Measurements from ENCODE around the gene CTR9.

DNA sequence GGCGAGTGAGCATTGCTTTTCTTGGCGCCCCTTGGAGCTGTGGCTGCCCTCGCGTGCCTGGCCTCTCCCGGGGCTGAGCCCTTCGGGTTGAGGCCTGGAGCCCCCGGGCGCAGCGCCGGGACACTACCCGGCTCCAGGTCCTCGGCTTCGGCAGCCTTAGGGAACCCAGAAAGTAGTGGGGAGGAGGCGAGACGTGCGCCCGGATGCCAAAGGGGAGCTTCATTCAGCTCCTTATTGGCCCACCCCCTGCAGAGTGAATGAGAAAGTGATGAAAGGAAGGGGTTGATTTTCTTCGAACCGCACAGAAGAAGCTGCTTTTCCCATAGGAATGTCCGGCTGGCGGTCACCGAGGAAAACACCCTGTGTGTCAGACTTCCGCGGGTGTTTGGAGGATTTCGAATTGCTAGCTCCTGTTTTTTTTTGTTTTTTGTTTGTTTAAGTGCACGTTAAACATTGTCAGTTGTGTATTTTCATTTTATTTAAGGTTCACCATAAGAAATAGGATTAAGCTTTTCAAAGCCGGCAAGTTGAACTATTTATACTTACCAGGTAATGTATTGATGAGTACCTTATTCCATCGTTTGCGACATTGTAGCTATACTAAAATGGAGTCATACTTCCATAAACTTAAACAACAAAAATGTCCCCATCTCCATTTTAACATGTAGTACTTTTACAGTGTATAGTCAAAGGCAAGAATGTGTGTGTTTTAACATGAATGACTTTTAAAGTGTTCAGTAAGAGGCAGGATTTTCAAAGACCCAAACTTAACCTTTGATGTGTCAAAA, 58.5 kb downstream of the CTR9 start:
- TF ChIP-seq ZHX2 (IDR thresholded peaks at IDR 0.05; ENCODE audit: low read depth): 0 out of 2 replicates have a peak, but pooled peaks have one; percentile 3
- TF ChIP-seq ZHX2 (CRISPR knock-in tag; IDR thresholded peaks at IDR 0.05; ENCODE audit: borderline replicate concordance): no peak; the same call in 1 of the 2 replicates
- no peak for TF ChIP-seq NFYB (CRISPR knock-in tag; IDR thresholded peaks at IDR 0.05)
- TF ChIP-seq TFAP4 (IDR thresholded peaks at IDR 0.05; ENCODE audit: borderline replicate concordance, low read depth): no peak
- TF ChIP-seq EZH2 (conservative IDR thresholded peaks at IDR 0.05; ENCODE audit: low read depth, low read length): no peak
- no peak for TF ChIP-seq CHD2 (IDR thresholded peaks at IDR 0.05; ENCODE audit: low read depth, low read length)
- no peak for TF ChIP-seq NR2C2 (CRISPR knock-in tag; IDR thresholded peaks at IDR 0.05; ENCODE audit: borderline replicate concordance)
- no peak for TF ChIP-seq RXRB (CRISPR knock-in tag; IDR thresholded peaks at IDR 0.05; ENCODE audit: borderline replicate concordance)
- TF ChIP-seq TBP (CRISPR knock-in tag; IDR thresholded peaks at IDR 0.05): no peak
- TF ChIP-seq AFF4 (CRISPR knock-in tag; IDR thresholded peaks at IDR 0.05): no peak
- TF ChIP-seq ZFX (CRISPR knock-in tag; IDR thresholded peaks at IDR 0.05; ENCODE audit: low read depth): peak; percentile 83; the same call in 1 of the 2 replicates
- TF ChIP-seq YY1 (IDR thresholded peaks at IDR 0.05; ENCODE audit: insufficient read depth, insufficient replicate concordance, low read depth, low read length): no peak
- no peak for TF ChIP-seq JUND (CRISPR knock-in tag; IDR thresholded peaks at IDR 0.05)

Data from HepG2 (cell line).